ENCODE results near the gene ZNF470. TPM values are rescaled to one million over a fixed set of nuclear protein-coding genes. Genes with fewer than 3 reads are reported as not detected.

ZNF470 gene
- total and polyA plus RNA-seq, 3 experiments from 2014 or later, result 2.1 to 3.5 (median 2.5) TPM

DNA sequence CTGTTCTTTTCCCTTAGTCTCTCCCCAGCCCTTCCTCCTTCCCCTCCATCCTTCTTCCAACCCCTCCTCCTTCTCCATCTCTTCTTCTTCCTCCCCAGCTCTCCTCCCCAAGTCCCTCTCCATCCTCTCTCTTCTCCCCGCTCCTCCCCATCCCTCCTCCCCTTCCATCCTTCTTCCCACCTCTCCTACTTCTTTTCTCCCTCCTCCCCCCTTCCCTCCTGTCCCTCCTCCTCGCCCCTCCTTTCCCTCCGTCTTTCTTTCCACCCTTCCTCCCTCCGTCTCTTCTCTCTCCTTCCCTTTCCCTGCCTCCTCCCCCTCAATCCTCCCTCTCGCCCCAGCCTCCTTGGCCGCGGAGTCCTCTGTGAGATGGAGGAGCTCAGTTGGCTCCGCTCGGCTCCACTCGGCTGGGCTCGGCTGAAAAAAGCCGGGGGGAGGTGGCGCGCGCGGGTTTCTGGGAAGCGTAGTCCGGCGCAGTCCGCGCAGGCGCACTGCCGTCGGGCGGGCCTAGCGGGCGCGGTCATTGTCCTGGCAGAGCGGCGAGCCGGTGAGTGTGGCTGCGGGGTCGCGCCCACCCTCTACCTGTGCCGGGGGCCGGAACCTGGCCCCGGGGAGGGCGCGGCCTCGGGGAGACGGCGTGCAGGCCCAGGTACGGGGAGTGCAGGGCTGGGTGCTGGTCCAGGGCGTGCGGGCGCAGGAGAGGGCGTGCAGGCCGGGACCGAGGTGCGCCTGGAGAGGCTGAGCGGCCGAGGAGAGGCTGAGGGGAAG, 27.7 kb downstream of the ZNF470 start, which contains the start of gene ZNF71:
Gene ZNF71 (plus strand): TSS at position 520 of the 765 bp plus-strand sequence. CDS start 6,257 bp downstream, outside the sequence.
- Mint-ChIP-seq H3K27me3 (peaks cover 0 to 2% of the 10 kb centered on the region in 2 donors), H3K9me3 (peaks cover 5 to 33% (median 13%) of the 10 kb centered on the region in 5 donors), H3K4me1 (peaks cover 24 to 40% (median 26%) of the 10 kb centered on the region in 3 donors), H3K4me3 (peak within 1 kb of the TSS; percentile 90 to 94 (median 92)), H3K27ac (peak within 1 kb of the TSS; percentile 28 to 97 (median 90)), H3K36me3 (peaks cover 1 to 40% (median 16%) of the 10 kb centered on the region in 3 donors)
- peak within 1 kb of the TSS; percentile 36 for H3K27ac ChIP-seq (ENCODE audit: low read depth, low read length)
- H3K9me3 ChIP-seq (ENCODE audit: low read length), result no peaks in the 10 kb centered on the region
- no peaks in the 10 kb centered on the region for H3K36me3 ChIP-seq (ENCODE audit: insufficient read depth, low read length)
- H3K27me3 ChIP-seq (ENCODE audit: insufficient read depth, low read length, poor library complexity, severe bottlenecking), result no peaks in the 10 kb centered on the region
- DNase-seq, result peak; percentile 77 to 90 (median 81)
- peaks cover 14% of the 10 kb centered on the region for H3K4me1 ChIP-seq (ENCODE audit: insufficient read depth, low read length)
- H3K4me3 ChIP-seq (ENCODE audit: low read length), result peak within 1 kb of the TSS; percentile 81
- ChIA-PET POLR2A (interaction anchor here (0.6 kb wide), 1 partner anchor 1856 kb away, joined by 5 read pairs; no protein-coding TSS in a partner anchor), CTCF (no interaction called here)

DNA sequence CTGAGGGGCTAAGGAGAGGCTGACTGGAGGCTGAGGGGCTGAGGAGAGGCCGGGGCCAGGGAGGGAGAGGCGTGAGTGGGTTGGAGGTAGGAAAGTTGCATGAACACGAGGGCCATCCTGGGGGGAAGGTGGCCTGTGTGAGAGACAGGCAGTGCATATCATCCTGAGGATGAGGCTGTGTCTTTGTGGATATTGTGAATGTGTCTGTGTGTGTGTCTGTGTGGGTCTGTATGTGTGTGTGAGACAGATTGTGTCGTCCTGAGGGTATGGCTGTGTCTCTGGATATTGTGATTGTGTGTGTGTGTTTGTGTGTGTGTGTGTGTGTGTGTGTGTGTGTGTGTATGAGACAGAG, 28.3 kb downstream of the ZNF470 start:
- Mint-ChIP-seq H3K9me3 (peaks cover 2 to 31% (median 14%) of the 10 kb centered on the region in 5 donors), H3K4me1 (peaks cover 25 to 42% (median 26%) of the 10 kb centered on the region in 3 donors), H3K4me3 (peak overlapping the region; percentile 90 to 94 (median 92)), H3K27ac (peak overlapping the region in 7 of 8 donors; percentile 28 to 97 (median 91)), H3K36me3 (peaks cover 3 to 42% (median 17%) of the 10 kb centered on the region in 3 donors), H3K27me3 (peaks cover 0 to 2% of the 10 kb centered on the region in 2 donors)
- Histone ChIP-seq H3K4me1 (ENCODE audit: insufficient read depth, low read length) (peaks cover 14% of the 10 kb centered on the region), H3K4me3 (ENCODE audit: low read length) (peak overlapping the region; percentile 81), H3K9me3 (ENCODE audit: low read length) (no peaks in the 10 kb centered on the region), H3K36me3 (ENCODE audit: insufficient read depth, low read length) (no peaks in the 10 kb centered on the region), H3K27ac (ENCODE audit: low read depth, low read length) (peak overlapping the region; percentile 36), H3K27me3 (ENCODE audit: insufficient read depth, low read length, poor library complexity, severe bottlenecking) (no peaks in the 10 kb centered on the region)
- ChIA-PET CTCF (no interaction called here), POLR2A (no interaction called here)
- DNase-seq, result no peak

DNA sequence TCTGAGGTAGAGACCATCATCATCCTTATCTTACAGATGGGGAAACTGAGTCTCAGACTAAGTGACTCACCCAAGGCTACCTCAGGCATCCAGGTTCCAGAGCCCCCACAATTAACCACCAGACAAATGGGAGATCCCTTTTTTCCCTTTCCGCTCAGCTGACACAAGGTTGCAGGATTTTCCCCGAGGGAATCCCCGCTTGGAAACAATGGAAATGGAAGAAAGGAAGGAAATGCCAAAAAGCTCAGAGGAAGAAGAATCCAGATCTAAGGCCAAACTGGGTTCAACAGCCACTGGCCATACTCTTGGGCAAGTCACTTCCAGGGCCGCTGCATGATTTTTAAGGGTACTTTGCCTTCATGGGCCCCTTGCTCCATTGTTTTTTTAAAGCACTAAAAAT, 29.4 kb downstream of the ZNF470 start:
- no peak for DNase-seq
- Mint-ChIP-seq H3K9me3 (peaks cover 0 to 33% (median 22%) of the 10 kb centered on the region in 5 donors), H3K27me3 (peaks cover 0 to 2% of the 10 kb centered on the region in 2 donors), H3K4me3 (peak overlapping the region; percentile 59 to 94 (median 92)), H3K4me1 (peaks cover 26 to 50% (median 27%) of the 10 kb centered on the region in 3 donors), H3K36me3 (peaks cover 13 to 46% (median 29%) of the 10 kb centered on the region in 3 donors), H3K27ac (no peak overlapping the region)
- Histone ChIP-seq H3K4me3 (ENCODE audit: low read length) (no peak overlapping the region), H3K4me1 (ENCODE audit: insufficient read depth, low read length) (peaks cover 14% of the 10 kb centered on the region), H3K27ac (ENCODE audit: low read depth, low read length) (no peak overlapping the region), H3K9me3 (ENCODE audit: low read length) (peaks cover 10% of the 10 kb centered on the region), H3K27me3 (ENCODE audit: insufficient read depth, low read length, poor library complexity, severe bottlenecking) (no peaks in the 10 kb centered on the region), H3K36me3 (ENCODE audit: insufficient read depth, low read length) (peaks cover 10% of the 10 kb centered on the region)
- ChIA-PET CTCF (no interaction called here), POLR2A (no interaction called here)

DNA sequence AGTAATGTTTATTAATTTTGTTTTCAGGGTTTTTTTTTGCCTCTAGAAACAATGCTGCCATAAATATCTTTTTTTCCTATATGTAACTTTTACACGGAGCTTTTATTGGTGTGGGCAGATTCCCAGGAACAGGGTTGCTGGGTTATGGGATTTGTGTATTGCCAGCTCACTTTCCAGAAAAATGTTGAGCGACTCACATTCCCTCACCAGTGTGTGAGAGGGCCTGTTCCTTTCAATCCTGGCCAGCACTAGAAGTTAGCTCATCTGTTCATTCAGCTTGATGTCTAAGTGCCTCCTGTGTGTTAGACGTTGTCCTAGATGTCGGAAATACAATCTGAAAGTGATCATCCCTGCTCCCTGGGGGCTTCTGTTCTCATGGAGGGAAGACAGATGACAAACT, 30.4 kb downstream of the ZNF470 start:
- ChIA-PET POLR2A (no interaction called here), CTCF (no interaction called here)
- H3K27ac ChIP-seq (ENCODE audit: low read depth, low read length), result no peak overlapping the region
- peaks cover 11% of the 10 kb centered on the region for H3K9me3 ChIP-seq (ENCODE audit: low read length)
- no peak for DNase-seq
- H3K4me1 ChIP-seq (ENCODE audit: insufficient read depth, low read length), result peaks cover 14% of the 10 kb centered on the region
- H3K9me3 Mint-ChIP-seq, result peaks cover under 1 to 44% (median 30%) of the 10 kb centered on the region in 5 donors
- H3K4me3 Mint-ChIP-seq, result peak overlapping the region in 1 of 7 donors; percentile 56
- H3K4me1 Mint-ChIP-seq, result peaks cover 26 to 55% (median 27%) of the 10 kb centered on the region in 3 donors
- H3K27me3 Mint-ChIP-seq, result peaks cover 0 to 2% of the 10 kb centered on the region in 2 donors
- H3K27me3 ChIP-seq (ENCODE audit: insufficient read depth, low read length, poor library complexity, severe bottlenecking), result no peaks in the 10 kb centered on the region
- H3K4me3 ChIP-seq (ENCODE audit: low read length), result no peak overlapping the region
- peaks cover 20 to 52% (median 39%) of the 10 kb centered on the region in 3 donors for H3K36me3 Mint-ChIP-seq
- H3K27ac Mint-ChIP-seq, result no peak overlapping the region
- H3K36me3 ChIP-seq (ENCODE audit: insufficient read depth, low read length), result peaks cover 15% of the 10 kb centered on the region

DNA sequence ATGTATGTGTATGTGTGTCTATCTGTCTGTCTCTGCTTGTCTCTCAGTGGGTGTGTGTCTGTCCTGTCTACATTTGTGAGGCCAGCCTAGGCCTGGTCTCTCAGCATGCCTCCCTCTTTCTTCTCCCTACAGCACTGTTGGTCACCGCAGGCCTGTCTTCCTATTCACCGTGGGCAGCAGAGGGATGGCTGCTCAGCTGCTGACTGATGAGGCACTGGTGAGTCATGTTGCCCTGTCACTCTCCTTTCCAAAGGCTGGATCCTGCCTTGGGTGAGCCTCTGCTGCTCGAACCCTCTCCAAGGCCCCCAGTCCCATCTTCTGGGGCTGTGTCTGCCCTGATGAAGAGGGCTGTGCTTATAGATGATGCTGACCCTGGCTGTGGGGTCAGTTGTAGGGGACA, 34.1 kb downstream of the ZNF470 start:
- ChIA-PET POLR2A (no interaction called here), CTCF (no interaction called here)
- H3K4me1 Mint-ChIP-seq, result peaks cover 13 to 36% (median 15%) of the 10 kb centered on the region in 3 donors
- Histone ChIP-seq H3K4me1 (ENCODE audit: insufficient read depth, low read length) (no peaks in the 10 kb centered on the region), H3K9me3 (ENCODE audit: low read length) (peaks cover 12% of the 10 kb centered on the region), H3K27ac (ENCODE audit: low read depth, low read length) (no peak overlapping the region), H3K36me3 (ENCODE audit: insufficient read depth, low read length) (peaks cover 21% of the 10 kb centered on the region), H3K4me3 (ENCODE audit: low read length) (peak overlapping the region; percentile 25), H3K27me3 (ENCODE audit: insufficient read depth, low read length, poor library complexity, severe bottlenecking) (no peaks in the 10 kb centered on the region)
- H3K36me3 Mint-ChIP-seq, result peaks cover 28 to 84% (median 69%) of the 10 kb centered on the region in 3 donors
- H3K4me3 Mint-ChIP-seq, result no peak overlapping the region
- DNase-seq, result no peak
- H3K27me3 Mint-ChIP-seq, result no peaks in the 10 kb centered on the region
- peaks cover 15 to 78% (median 66%) of the 10 kb centered on the region in 5 donors for H3K9me3 Mint-ChIP-seq
- no peak overlapping the region for H3K27ac Mint-ChIP-seq

DNA sequence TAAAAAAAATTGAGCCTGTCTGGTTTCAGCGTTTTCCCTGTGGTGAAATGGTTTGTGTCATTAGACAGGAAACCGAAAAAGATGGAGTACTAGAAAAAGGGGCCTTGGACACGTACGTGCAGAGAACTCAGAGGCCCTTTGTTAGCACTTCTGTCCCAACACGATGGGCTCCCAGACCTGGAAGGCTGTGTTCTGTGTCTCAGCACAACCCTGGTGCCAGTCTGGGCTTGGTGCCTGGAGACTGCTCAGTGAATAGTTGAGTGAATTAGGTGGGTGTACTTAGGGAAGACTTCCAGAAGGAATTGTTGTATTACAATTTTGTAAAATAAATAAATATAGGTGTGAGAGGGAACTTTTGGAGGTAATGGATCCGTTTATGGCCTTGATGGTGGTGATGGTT, 36.6 kb downstream of the ZNF470 start:
- Histone ChIP-seq H3K36me3 (ENCODE audit: insufficient read depth, low read length) (peaks cover 21% of the 10 kb centered on the region), H3K27ac (ENCODE audit: low read depth, low read length) (no peak overlapping the region), H3K27me3 (ENCODE audit: insufficient read depth, low read length, poor library complexity, severe bottlenecking) (no peaks in the 10 kb centered on the region), H3K4me1 (ENCODE audit: insufficient read depth, low read length) (no peaks in the 10 kb centered on the region), H3K4me3 (ENCODE audit: low read length) (no peak overlapping the region), H3K9me3 (ENCODE audit: low read length) (peaks cover 32% of the 10 kb centered on the region)
- CTCF ChIA-PET, result no interaction called here
- H3K9me3 Mint-ChIP-seq, result peaks cover 27 to 89% (median 81%) of the 10 kb centered on the region in 5 donors
- POLR2A ChIA-PET, result no interaction called here
- H3K4me3 Mint-ChIP-seq, result no peak overlapping the region
- H3K27ac Mint-ChIP-seq, result no peak overlapping the region
- DNase-seq, result no peak
- peaks cover 34 to 89% (median 82%) of the 10 kb centered on the region in 3 donors for H3K36me3 Mint-ChIP-seq
- no peaks in the 10 kb centered on the region for H3K27me3 Mint-ChIP-seq
- peaks cover 4 to 23% (median 8%) of the 10 kb centered on the region in 3 donors for H3K4me1 Mint-ChIP-seq

DNA sequence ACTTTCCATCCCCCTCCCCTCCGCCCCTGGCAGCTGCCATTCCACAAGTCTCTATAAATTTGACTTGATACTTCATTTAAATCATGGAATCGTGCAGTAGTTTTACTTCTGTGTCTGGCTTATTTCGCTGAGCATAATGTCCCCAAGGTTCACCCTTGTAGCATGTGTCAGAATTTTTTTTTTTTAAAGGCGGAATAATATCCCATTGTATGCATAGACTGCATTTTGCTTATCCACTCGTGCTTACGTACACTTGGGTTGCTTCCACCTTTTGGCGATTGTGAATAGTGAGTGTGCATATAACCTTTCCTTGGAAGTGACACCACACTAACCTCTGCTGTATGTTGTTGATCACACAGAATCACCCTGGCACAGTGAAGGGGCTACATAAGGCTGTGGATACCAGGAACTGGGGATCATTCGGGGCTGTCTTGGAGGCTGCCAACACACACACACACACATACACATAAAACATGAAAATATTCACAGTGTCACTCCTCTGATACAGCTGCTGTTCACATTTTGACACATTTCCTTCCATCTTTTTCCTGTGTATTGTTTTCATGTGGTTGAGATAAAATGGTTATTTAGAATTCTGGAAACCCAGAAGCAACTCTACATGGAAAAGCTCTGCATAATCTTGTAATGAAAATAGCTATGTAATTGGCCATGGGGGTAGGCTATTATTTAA, 41.2 kb downstream of the ZNF470 start:
- Mint-ChIP-seq H3K9me3 (peaks cover 49 to 98% (median 92%) of the 10 kb centered on the region in 5 donors), H3K36me3 (peaks cover 33 to 97% (median 89%) of the 10 kb centered on the region in 3 donors), H3K27me3 (no peaks in the 10 kb centered on the region), H3K27ac (no peak overlapping the region), H3K4me3 (no peak overlapping the region), H3K4me1 (peaks cover 0 to 5% (median 5%) of the 10 kb centered on the region in 3 donors)
- peaks cover 17% of the 10 kb centered on the region for H3K36me3 ChIP-seq (ENCODE audit: insufficient read depth, low read length)
- no peak for DNase-seq
- H3K4me3 ChIP-seq (ENCODE audit: low read length), result no peak overlapping the region
- ChIA-PET POLR2A (no interaction called here), CTCF (no interaction called here)
- H3K27me3 ChIP-seq (ENCODE audit: insufficient read depth, low read length, poor library complexity, severe bottlenecking), result no peaks in the 10 kb centered on the region
- no peak overlapping the region for H3K27ac ChIP-seq (ENCODE audit: low read depth, low read length)
- no peaks in the 10 kb centered on the region for H3K4me1 ChIP-seq (ENCODE audit: insufficient read depth, low read length)
- peaks cover 44% of the 10 kb centered on the region for H3K9me3 ChIP-seq (ENCODE audit: low read length)

DNA sequence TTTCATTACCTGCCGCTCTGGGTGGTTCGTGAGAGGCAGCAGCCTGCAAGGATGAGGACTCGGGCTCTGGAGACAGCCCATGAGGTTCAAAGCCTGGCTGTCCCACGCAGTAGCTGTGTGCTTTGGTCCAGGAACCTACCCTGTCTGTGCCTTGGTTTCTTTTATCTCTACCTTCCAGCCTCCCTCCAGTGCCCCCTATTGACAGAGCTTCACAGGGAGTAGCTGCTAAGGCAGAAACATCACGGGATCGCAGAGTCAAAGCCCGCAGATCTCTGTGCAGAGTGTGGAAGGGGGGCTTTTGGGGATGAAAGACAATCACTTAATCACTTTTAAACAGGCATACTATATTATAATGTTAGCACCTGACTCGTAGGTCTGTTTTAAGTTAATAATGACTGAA, 44.0 kb downstream of the ZNF470 start:
- H3K9me3 Mint-ChIP-seq, result peaks cover 66 to 99% (median 94%) of the 10 kb centered on the region in 5 donors
- Histone ChIP-seq H3K9me3 (ENCODE audit: low read length) (peaks cover 59% of the 10 kb centered on the region), H3K27ac (ENCODE audit: low read depth, low read length) (no peak overlapping the region), H3K36me3 (ENCODE audit: insufficient read depth, low read length) (peaks cover 14% of the 10 kb centered on the region), H3K4me1 (ENCODE audit: insufficient read depth, low read length) (no peaks in the 10 kb centered on the region), H3K27me3 (ENCODE audit: insufficient read depth, low read length, poor library complexity, severe bottlenecking) (no peaks in the 10 kb centered on the region), H3K4me3 (ENCODE audit: low read length) (no peak overlapping the region)
- H3K4me1 Mint-ChIP-seq, result peaks cover 0 to 5% (median 5%) of the 10 kb centered on the region in 3 donors
- no peak for DNase-seq
- POLR2A ChIA-PET, result no interaction called here
- H3K4me3 Mint-ChIP-seq, result no peak overlapping the region
- peaks cover 53 to 98% (median 91%) of the 10 kb centered on the region in 3 donors for H3K36me3 Mint-ChIP-seq
- no peak overlapping the region for H3K27ac Mint-ChIP-seq
- no peaks in the 10 kb centered on the region for H3K27me3 Mint-ChIP-seq
- CTCF ChIA-PET, result no interaction called here
